GM23338 (cell line): ENCODE results near the gene THSD4.

ENCODE experiments used
- CREB1 ChIP-seq: fragments of 250-450 bp; sonication (Bioruptor Pico); IDR thresholded peaks from 2 replicates; pipeline ENCODE4 v1.5.0; 2020; ENCODE audit warnings: low read depth, mild to moderate bottlenecking, moderate library complexity
- CTCF ChIP-seq, 2 experiments: fragments of 200-600 bp in 1 of 2; sonication (generic) in 1 of 2; conservative IDR thresholded peaks; 2 replicates each; pipeline versions ENCODE4 v1.5.1 to v1.6.1; 2016 to 2017; ENCODE audit warnings: antibody characterized with exemption in 2 of 2, low read depth in 2 of 2, mild to moderate bottlenecking in 2 of 2, moderate library complexity in 1 of 2
- EZH2 ChIP-seq: fragments of 200-600 bp; sonication (generic); IDR thresholded peaks from one replicate; pipeline ENCODE4 v1.8.0; 2017; ENCODE audit warnings: antibody characterized with exemption, mild to moderate bottlenecking, low read depth; ENCODE audit not compliant: unreplicated experiment
- EZH2phosphoT487 ChIP-seq: fragments of 200-600 bp; sonication (generic); IDR thresholded peaks from one replicate; pipeline ENCODE4 v1.8.1; 2018; ENCODE audit warnings: antibody characterized with exemption; ENCODE audit not compliant: unreplicated experiment
- JUNB ChIP-seq: IDR thresholded peaks from one replicate; pipeline ENCODE4 v1.6.1; 2016; ENCODE audit warnings: antibody characterized with exemption; ENCODE audit not compliant: unreplicated experiment
- NANOG ChIP-seq: IDR thresholded peaks from 2 replicates; pipeline ENCODE4 v1.6.1; 2016; ENCODE audit warnings: antibody characterized with exemption, borderline replicate concordance
- POLR2AphosphoS5 ChIP-seq: IDR thresholded peaks from 2 replicates; pipeline ENCODE4 v1.6.1; 2016; ENCODE audit warnings: antibody characterized with exemption, low read depth
- REST ChIP-seq: IDR thresholded peaks from one replicate; pipeline ENCODE4 v1.6.1; 2018; ENCODE audit warnings: antibody characterized with exemption; ENCODE audit not compliant: unreplicated experiment
- ZNF331 ChIP-seq: fragments of 250-450 bp; sonication (Bioruptor Pico); IDR thresholded peaks from 2 replicates; pipeline ENCODE4 v1.5.0; 2020; ENCODE audit warnings: low read depth, mild to moderate bottlenecking, moderate library complexity

DNA sequence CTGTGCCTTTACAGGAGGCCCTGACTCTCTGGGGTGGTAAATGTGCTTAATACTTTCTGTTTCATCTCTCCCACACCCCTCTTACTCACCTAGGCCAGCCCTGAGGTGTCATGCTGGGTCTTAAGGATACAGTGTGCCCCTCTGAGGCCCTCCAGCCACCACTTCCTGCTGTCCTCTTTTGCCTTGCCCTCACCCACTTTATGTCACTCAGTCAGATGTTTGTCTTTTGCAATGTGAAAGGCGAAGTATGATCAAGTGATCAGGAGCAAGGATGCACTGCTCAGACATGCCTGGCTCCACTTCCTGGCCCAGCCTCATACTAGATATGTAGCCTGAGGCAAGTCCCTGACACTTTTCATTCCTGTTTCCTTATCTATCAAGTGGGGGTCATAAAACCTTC lies 356.1 kb downstream of the THSD4 start:
- TF ChIP-seq CTCF (conservative IDR thresholded peaks at IDR 0.05; ENCODE audit: low read depth in 2 of 2) (no peak), EZH2 (no peak), POLR2AphosphoS5 (no peak), EZH2phosphoT487 (no peak), ZNF331 (no peak), REST (no peak), CREB1 (CRISPR knock-in tag) (no peak), JUNB (no peak), NANOG (no peak)
